Measurements from ENCODE around the gene CRLF2.

Gene CRLF2

GRCh38 chrX:1221296-1221845, 8.9 kb upstream of the CRLF2 start:
- Histone ChIP-seq H3K27me3 (replicated peaks) (no peaks in the 10 kb centered on the region), H3K27ac (no peak overlapping the region), H3K4me3 (ENCODE audit: low read depth, low read length) (no peak overlapping the region), H3K36me3 (replicated peaks) (no peaks in the 10 kb centered on the region)
- no peak for DNase-seq
- in situ Hi-C loops (cut with HindIII; ENCODE audit: low pct_ligation_motif_present, low sequenced_read_pairs) = no loop called here
- no peak for TF ChIP-seq CTCF (IDR thresholded peaks at IDR 0.05; ENCODE audit: low read depth, low read length, missing control alignments)

GRCh38 chrX:1218286-1218685, 5.8 kb upstream of the CRLF2 start:
- DNase-seq = no peak
- Histone ChIP-seq H3K4me3 (ENCODE audit: low read depth, low read length) (no peak overlapping the region), H3K36me3 (replicated peaks) (no peaks in the 10 kb centered on the region), H3K27ac (no peak overlapping the region), H3K27me3 (replicated peaks) (no peaks in the 10 kb centered on the region)
- TF ChIP-seq CTCF (IDR thresholded peaks at IDR 0.05; ENCODE audit: low read depth, low read length, missing control alignments) = no peak
- in situ Hi-C loops (cut with HindIII; ENCODE audit: low pct_ligation_motif_present, low sequenced_read_pairs) = no loop called here

GRCh38 chrX:1215123-1215823, 2.8 kb upstream of the CRLF2 start:
- in situ Hi-C loops (cut with HindIII; ENCODE audit: low pct_ligation_motif_present, low sequenced_read_pairs) = no loop called here
- Histone ChIP-seq H3K36me3 (replicated peaks) (no peaks in the 10 kb centered on the region), H3K27me3 (replicated peaks) (no peaks in the 10 kb centered on the region), H3K4me3 (ENCODE audit: low read depth, low read length) (no peak overlapping the region), H3K27ac (no peak overlapping the region)
- no peak for TF ChIP-seq CTCF (IDR thresholded peaks at IDR 0.05; ENCODE audit: low read depth, low read length, missing control alignments)
- no peak for DNase-seq

GRCh38 chrX:1213971-1214370, 1.5 kb upstream of the CRLF2 start:
- H3K27me3 ChIP-seq (replicated peaks) = no peaks in the 10 kb centered on the region

GRCh38 chrX:1210844-1211243, 1.6 kb downstream of the CRLF2 start:
- Histone ChIP-seq H3K4me3 (ENCODE audit: low read depth, low read length) (no peak overlapping the region), H3K27me3 (replicated peaks) (no peaks in the 10 kb centered on the region), H3K36me3 (replicated peaks) (no peaks in the 10 kb centered on the region), H3K27ac (no peak overlapping the region)
- in situ Hi-C loops (cut with HindIII; ENCODE audit: low pct_ligation_motif_present, low sequenced_read_pairs) = no loop called here
- DNase-seq = no peak
- TF ChIP-seq CTCF (IDR thresholded peaks at IDR 0.05; ENCODE audit: low read depth, low read length, missing control alignments) = no peak

More at GRCh38 chrX:1213971-1214370, 1.5 kb upstream of the CRLF2 start:
- no peak for TF ChIP-seq CTCF (IDR thresholded peaks at IDR 0.05; ENCODE audit: low read depth, low read length, missing control alignments)
- in situ Hi-C loops (cut with HindIII; ENCODE audit: low pct_ligation_motif_present, low sequenced_read_pairs) = no loop called here
- DNase-seq = no peak
- Histone ChIP-seq H3K27ac (no peak overlapping the region), H3K4me3 (ENCODE audit: low read depth, low read length) (no peak overlapping the region), H3K36me3 (replicated peaks) (no peaks in the 10 kb centered on the region)
